ENCODE results near the gene MIPEP. TPM values are rescaled to one million over a fixed set of nuclear protein-coding genes. Genes with fewer than 3 reads are reported as not detected.
"Not testable (repeated sequence)": the region's sequence is repeated elsewhere in the genome, so short reads cannot be mapped to it uniquely, and the experiment has no call there.

MIPEP gene
- total RNA-seq, 4 donors from 2014 or later = 17.1 to 27.9 (median 24.1) TPM

- TF ChIP-seq, protein P1, sequence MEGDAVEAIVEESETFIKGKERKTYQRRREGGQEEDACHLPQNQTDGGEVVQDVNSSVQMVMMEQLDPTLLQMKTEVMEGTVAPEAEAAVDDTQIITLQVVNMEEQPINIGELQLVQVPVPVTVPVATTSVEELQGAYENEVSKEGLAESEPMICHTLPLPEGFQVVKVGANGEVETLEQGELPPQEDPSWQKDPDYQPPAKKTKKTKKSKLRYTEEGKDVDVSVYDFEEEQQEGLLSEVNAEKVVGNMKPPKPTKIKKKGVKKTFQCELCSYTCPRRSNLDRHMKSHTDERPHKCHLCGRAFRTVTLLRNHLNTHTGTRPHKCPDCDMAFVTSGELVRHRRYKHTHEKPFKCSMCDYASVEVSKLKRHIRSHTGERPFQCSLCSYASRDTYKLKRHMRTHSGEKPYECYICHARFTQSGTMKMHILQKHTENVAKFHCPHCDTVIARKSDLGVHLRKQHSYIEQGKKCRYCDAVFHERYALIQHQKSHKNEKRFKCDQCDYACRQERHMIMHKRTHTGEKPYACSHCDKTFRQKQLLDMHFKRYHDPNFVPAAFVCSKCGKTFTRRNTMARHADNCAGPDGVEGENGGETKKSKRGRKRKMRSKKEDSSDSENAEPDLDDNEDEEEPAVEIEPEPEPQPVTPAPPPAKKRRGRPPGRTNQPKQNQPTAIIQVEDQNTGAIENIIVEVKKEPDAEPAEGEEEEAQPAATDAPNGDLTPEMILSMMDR (IDR thresholded peaks at IDR 0.05) = no peak
- TF ChIP-seq POLR2A (IDR thresholded peaks at IDR 0.05) = no peak
- Histone ChIP-seq H3K27ac (no peak overlapping the region), H3K4me1 (peaks cover 9 to 10% of the 10 kb centered on the region in 2 donors), H3K9me3 (no peaks in the 10 kb centered on the region), H3K36me3 (no peaks in the 10 kb centered on the region), H3K27me3 (peaks cover 9% of the 10 kb centered on the region), H3K4me3 (replicated peaks in 1 of 3) (peak overlapping the region in 1 of 3 donors; percentile 13)
- 22 to 24% methylated on average over 13 to 42 of the region's 67 CpGs for WGBS, 2 donors
- intact Hi-C loops (cut with DNase I) = no loop called here
- DNase-seq = no peak
Measured at GRCh38 chr13:23902975-23903905, 14.0 kb upstream of the MIPEP start.

GRCh38 chr13:23901365-23901764, 12.2 kb upstream of the MIPEP start:
- Histone ChIP-seq H3K4me3 (replicated peaks in 1 of 3) (no peak overlapping the region), H3K36me3 (no peaks in the 10 kb centered on the region), H3K9me3 (no peaks in the 10 kb centered on the region), H3K27me3 (peaks cover 9% of the 10 kb centered on the region), H3K27ac (no peak overlapping the region), H3K4me1 (peaks cover 9 to 10% of the 10 kb centered on the region in 2 donors)
- intact Hi-C loops (cut with DNase I) = no loop called here
- 93 to 94% methylated on average over 4 of the region's 4 CpGs for WGBS, 2 donors
- no peak for DNase-seq
- no peak for TF ChIP-seq POLR2A (IDR thresholded peaks at IDR 0.05)
- TF ChIP-seq, protein P1 (IDR thresholded peaks at IDR 0.05) = no peak

GRCh38 chr13:23899555-23899954, 10.4 kb upstream of the MIPEP start:
- Histone ChIP-seq H3K27ac (no peak overlapping the region), H3K9me3 (no peaks in the 10 kb centered on the region), H3K4me1 (peaks cover 9 to 10% of the 10 kb centered on the region in 2 donors), H3K27me3 (peaks cover 9% of the 10 kb centered on the region), H3K36me3 (no peaks in the 10 kb centered on the region), H3K4me3 (replicated peaks in 1 of 3) (no peak overlapping the region)
- DNase-seq = peak; percentile 30 to 32
- TF ChIP-seq POLR2A (IDR thresholded peaks at IDR 0.05) = no peak
- TF ChIP-seq, protein P1 (IDR thresholded peaks at IDR 0.05) = peak in 4 of 6 experiments; percentile 18 to 64 (median 26)
- intact Hi-C loops (cut with DNase I) = no loop called here
- WGBS, 2 donors = 36 to 41% methylated on average over 4 of the region's 4 CpGs

- Histone ChIP-seq H3K27me3 (peaks cover 5% of the 10 kb centered on the region), H3K4me3 (replicated peaks in 1 of 3) (no peak overlapping the region), H3K9me3 (no peaks in the 10 kb centered on the region), H3K36me3 (no peaks in the 10 kb centered on the region), H3K27ac (no peak overlapping the region), H3K4me1 (peaks cover 3 to 5% of the 10 kb centered on the region in 2 donors)
- DNase-seq = no peak
- WGBS, 2 donors = 59 to 71% methylated on average over 8 of the region's 8 CpGs
- intact Hi-C loops (cut with DNase I) = no loop called here
- TF ChIP-seq, protein P1 (IDR thresholded peaks at IDR 0.05) = no peak
- no peak for TF ChIP-seq POLR2A (IDR thresholded peaks at IDR 0.05)
Measured at GRCh38 chr13:23898101-23898500, 8.9 kb upstream of the MIPEP start.

DNA sequence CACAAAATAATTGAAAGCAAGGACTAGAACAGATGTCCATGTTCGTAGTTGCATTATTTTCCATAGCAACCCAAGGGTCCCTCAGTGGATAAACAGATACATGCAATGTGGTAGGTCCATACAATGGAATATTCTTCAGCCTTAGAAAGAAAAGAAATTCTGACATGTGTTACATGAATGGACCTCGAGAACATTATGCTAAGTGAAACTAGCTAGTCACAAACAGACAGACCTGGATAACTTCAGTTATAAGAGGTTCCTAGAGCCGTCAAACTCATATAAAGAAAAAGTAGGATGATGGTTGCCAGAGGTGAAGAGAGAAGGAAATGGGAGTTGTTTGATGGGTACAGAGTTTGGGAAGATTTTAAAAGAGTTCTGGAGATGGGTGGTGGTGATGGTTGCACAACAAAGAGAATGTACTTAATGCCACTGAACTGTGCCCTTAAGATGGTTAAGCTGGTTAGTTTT, 8.3 kb upstream of the MIPEP start, which contains the start of gene C1QTNF9B:
C1QTNF9B (minus strand) TSS at position 51 of the 468 bp plus-strand sequence.
- H3K36me3 ChIP-seq; H3K4me1 ChIP-seq; H3K4me3 ChIP-seq (replicated peaks in 1 of 3); H3K9me3 ChIP-seq; intact Hi-C loops (cut with DNase I); H3K27ac ChIP-seq; H3K27me3 ChIP-seq; DNase-seq: not testable (repeated sequence)
- WGBS, 2 donors = 81 to 87% methylated on average over 3 of the region's 3 CpGs

DNA sequence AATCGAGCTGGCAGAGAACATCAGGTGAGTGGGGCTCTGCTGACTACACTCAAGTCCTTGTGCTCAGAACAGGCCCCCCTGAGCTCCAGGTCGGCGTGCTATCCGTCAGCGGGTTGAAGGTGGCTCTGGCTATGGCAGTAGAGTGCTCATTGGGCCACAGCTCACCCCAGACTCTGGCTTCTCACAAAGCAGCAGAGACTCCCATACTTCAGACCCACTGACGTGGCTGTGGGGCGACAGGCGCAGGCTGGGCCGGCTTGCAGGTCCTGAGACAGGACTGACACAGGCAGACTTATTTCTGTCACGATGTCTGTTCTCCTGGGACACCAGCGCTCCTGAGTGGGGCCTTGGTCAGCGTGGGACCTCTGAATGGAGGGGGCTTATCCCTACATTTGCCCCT, 5.5 kb upstream of the MIPEP start:
- H3K4me1 ChIP-seq; H3K9me3 ChIP-seq; H3K27ac ChIP-seq; H3K36me3 ChIP-seq; H3K4me3 ChIP-seq (replicated peaks in 1 of 3); H3K27me3 ChIP-seq; intact Hi-C loops (cut with DNase I); DNase-seq: not testable (repeated sequence)
- 77 to 86% methylated on average over 5 to 8 of the region's 12 CpGs for WGBS, 2 donors

DNA sequence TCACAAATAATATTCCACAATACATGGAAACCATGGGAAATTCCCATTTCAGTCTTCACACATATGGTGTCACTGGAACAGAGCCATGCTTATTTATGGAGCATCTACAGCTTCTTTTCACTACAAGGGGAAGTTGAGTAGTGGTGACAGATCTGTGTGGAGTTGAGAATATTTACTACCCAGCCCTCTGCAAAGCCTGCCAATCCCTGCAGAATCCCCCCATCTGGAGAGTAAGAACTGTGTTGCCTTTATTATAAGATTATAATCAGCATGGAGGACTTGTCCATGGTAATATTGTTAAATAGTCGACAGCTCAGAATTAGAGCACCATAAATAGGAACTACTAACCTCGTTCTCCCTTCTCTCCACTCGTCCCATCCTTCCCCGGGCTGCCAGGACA, 4.6 kb upstream of the MIPEP start:
- intact Hi-C loops (cut with DNase I); H3K36me3 ChIP-seq; H3K4me3 ChIP-seq (replicated peaks in 1 of 3); H3K27me3 ChIP-seq; H3K4me1 ChIP-seq; H3K9me3 ChIP-seq; DNase-seq; H3K27ac ChIP-seq: not testable (repeated sequence)
- WGBS, 2 donors = 82 to 86% methylated on average over 4 of the region's 4 CpGs

All from thyroid gland (tissue), 4 donors.